ENCODE results near the gene SCARB1.

Gene SCARB1

DNA sequence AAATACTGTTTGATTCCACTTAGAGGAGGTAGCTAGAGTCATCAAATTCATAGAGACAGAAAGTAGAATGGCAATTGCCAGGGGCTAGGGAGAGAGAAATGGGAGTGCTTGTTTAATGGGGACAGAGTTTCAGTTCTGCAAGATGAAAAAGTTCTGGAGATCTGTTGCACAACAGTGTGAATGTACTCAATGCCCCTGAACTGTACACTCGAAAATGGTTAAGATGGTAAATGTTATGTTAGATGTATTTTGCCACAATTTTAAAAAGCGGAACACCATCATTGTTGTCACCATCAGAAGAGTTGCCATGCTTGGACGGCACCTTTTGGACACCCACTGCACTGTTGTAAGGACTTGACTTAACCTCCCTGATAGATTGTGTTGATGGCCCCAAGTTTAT, 106.9 kb downstream of the SCARB1 start:
- no peak for DNase-seq

DNA sequence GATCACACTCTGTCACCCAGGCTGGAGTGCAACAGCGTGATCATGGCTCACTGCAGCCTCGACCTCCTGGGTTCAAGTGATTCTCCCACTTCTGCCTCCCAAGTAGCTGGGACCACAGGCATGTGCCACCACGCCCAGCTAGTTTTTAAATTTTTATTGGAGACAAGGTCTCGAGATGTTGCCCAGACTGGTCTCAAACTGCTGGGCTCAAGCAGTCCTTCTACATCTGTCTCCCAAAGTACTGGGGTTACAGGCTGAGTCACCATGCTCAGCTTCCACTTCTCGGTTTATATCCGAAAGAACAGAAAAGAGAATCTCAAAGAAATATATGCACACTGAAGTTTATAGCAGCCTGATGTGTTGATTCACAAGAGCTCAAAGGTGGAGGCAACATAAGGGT, 107.5 kb downstream of the SCARB1 start:
- no peak for DNase-seq

DNA sequence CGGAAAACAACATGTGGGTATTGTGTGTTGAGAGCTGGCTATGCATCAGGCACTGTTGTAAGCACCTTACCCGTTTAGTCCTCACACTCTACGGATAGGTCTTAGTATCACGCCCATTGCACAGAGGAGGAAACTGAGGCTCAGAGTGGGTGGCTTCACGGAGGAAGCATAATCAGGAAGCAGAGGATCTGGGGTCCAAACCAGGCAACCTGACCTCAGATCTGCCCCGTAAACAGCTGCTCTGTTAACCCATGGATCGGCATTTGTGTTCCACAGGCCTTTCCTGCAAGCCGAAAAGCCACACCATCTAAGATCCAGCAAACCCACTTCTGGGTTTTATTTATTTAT, 107.9 kb downstream of the SCARB1 start:
- DNase-seq = no peak

DNA sequence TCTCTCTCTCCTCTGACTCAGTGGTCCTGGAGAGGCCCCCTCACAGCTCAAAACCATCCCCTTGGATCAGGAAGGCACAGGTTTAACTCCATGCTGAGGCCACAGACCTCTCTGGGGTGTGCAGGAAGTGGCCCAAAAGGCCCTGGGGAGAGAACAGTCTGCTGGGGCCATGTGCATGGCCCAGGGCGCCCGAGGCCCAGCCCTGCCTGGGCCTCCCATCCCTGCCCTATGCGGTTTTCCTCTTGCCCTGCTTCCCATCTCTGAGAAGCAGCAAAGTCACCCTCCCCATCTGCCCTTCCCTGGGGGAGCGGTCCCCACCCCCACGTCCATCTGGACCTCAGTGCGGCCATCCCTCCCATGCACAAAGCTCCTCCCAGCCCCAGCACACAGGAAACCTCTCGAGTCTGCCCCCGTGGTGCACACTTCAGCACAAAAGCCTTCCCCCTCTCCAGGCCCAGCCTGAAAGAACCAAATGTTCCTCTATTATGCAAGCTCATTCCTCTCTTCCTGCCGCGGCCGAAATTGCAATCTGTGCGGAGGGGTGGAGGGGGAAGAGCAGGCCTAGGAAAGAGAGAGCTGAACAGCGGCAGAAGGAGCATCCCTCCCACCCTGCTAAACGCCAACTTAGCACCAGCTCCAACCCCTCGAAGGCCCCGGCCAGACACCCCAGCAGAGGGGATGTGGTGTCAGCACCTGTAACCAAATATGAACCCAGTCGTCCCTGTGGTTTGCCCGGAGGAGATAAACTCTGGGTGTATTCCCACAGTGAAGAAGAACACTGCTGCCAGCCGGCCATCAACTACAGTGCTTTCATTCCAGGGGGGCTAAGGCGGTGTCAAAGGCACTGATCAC, 108.5 kb downstream of the SCARB1 start:
- DNase-seq = peak; percentile 95

DNA sequence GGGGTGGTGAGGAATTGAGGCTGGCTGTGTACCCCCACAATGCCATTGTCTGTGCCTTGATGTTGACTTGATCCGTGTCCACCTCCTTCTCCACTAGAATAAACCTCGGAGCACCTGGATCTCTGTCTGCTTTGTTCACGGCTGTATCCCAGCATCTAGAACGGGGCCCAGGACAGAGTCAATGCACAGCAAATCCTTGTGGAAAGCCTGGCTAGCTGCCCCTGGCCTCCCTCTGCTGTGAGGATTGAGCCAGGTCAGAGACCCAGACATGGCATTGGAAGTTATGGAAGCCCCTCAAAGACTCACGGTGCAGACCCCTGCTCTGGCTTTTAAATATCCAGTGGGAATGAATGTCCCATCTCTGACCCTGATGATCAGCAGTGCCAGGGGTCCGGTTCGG, 109.2 kb downstream of the SCARB1 start:
- no peak for DNase-seq

DNA sequence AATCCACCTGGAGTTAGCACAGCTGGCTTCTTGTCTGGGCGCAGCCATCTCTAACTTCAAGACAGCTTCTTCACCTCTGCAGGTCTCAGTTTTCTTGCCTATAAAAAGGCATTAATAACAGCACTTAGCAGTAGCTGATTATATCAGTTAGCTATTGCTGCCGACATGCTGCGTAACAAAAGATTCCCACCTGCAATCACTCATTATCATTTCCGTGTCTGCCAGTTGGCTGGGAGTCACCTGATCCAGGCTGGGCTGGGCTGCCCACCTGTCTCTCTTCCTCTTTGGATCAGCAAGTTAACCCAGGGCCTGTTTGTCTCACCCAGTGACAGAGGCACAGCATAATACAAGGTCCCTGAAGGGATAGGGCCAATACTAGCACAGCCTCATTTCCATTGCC, 109.7 kb downstream of the SCARB1 start:
- DNase-seq = no peak

DNA sequence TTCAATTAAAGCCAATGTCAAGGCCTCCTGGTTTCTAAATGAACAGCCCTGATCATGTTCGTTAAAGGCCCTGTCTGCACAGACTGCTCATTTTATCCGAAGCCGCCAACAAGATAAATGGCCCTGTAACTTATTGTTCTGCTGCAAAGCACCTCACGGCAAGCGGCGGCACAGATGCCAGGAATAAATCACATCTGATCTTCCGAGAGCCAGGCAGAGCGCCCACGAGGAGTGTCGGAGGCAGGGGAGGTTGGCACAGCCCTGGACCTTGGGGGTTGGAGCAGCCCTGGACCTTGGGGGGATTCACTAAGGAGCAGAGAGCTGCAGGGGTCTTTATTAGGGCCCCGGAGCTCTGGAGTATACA, 110.5 kb downstream of the SCARB1 start:
- no peak for DNase-seq

DNA sequence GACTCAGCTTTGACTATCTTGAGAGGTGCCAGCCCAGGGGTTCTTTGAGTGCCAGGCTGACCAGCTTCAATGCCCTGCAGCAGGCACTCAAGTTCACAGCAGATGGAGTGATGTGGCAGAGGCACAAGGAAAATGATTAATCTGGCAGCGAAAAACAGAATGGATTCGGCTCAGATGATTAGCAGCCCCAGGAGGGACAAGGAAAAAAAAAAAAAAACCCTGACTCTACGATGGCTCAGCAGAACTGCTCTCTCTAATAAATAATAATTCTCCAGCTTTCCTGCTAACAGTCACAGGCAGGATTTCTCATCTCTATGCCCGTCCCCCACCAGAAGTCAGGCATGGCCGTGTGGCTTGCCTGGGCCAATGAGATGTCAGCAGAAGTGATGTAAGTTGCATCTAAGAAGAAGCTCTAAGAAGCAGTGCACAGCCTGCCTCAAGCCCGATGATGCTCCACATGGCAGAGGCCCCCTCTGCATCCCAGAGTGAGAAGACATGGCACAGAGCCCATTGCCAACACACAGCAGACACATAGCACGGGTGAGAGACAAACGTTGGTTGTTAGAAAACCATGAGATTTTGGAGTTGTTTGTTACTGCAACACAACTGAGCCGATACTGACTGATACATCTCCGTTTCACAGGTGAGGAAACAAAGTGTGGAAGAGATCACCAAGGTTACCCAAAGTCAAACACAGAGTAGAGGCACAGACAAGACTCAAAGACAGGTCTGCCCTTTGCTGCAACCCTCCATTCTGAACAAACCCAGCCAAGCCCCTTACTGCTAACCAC, 111.0 kb downstream of the SCARB1 start:
- DNase-seq = peak; percentile 81

DNA sequence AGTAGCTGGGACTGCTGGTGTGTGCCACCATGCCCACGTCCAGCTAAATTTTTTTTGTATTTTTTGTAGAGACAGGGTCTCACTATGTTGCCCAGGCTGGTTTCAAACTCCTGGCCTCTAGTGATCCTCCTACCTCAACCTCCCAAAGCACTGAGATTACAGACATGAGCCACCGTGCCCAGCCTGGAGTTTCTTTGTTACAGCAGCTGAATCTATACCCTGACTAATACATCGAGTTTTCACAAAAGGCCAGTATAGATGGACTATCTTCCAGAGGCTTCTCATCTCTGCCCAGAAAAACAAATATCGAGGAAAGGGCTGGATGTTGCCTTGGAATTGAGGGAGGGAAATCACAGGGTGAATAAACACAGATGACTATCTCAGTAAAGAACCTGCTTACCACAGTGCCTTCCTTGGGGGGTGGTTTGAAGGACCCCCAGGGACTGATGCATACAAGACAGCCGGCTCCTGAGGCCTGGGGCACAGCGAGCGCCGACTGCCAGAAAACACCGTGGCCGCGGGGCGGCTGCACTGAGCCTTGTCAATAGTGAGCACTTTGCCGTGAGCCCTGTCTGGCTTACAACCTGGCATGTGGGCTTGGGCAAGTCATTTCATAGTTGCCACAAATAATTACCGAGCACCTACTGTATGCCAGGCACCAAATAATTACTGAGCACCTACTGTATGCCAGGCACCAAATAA, 111.9 kb downstream of the SCARB1 start:
- DNase-seq = no peak

DNA sequence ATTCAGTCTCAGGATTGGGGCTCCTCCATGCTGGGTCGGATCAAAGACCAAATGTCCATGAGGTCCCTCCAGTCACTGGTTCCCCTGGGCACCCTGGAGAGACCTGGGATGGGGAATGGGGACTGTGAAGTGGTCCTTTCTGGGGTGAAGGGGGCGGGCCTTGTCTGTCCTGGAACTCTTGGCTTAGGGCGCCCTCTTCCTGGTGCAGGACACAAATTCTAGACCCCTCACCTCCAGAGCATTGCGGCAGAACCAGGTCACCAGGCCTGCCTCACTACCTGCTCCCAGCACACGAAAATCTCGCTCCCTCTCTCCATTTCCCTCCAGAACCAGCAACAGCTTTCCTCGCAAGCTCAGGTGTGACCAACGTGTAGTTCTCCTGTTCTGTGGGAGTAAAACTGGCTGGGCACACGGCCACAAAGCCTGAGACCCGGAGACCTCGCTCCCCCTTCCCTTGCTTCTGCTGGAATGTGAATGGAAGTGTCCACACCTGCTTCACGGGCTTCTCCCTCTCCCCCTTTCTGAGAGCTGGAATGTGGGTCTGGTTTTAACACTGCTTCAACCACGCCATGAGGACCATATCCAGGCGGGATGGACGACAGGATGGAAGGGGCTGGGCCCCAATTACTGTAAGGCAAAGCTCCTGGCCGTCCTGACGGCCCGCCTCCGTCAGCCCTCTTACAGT, 112.7 kb downstream of the SCARB1 start:
- no peak for DNase-seq

DNA sequence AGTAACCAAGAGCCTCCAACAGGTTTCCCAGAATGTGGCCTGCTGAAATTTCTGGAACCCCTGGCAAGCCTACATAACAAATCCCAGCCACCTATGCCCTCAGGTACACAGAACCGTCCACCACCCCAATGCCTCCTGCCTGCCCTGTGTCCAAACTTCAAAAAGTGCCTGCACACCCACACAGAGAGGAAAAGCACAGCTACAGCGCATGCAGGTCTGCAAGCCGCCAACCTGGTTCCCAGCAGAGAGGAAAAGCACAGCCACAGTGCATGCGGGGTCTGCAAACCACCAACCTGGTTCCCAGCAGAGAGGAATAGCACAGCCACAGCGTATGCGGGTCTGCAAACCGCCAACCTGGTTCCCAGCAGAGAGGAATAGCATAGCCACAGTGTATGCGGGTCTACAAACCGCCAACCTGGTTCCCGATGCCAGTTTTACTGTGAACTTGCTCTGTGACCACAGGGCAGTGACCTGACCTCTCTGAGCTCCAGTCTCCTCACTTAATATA, 113.5 kb downstream of the SCARB1 start:
- DNase-seq = no peak

DNA sequence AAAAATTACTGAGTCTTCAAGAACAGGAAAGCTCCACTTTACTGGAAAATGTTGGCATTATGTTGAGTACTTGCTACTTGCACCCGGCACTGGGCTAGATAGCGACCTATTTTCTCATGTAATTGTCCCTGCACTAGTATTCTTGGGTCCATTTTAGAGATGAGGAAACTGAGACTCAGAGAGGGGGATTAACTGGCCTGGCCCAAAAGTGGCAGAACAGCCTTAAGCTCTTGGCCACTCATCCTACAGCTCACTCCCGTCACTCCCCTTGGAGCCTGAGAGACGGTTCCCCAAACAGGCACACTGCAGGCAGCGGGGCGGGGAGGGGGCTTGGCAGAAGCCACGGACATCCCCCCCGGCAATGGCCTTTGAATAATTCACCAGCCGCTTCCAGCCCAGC, 113.9 kb downstream of the SCARB1 start:
- no peak for DNase-seq

DNA sequence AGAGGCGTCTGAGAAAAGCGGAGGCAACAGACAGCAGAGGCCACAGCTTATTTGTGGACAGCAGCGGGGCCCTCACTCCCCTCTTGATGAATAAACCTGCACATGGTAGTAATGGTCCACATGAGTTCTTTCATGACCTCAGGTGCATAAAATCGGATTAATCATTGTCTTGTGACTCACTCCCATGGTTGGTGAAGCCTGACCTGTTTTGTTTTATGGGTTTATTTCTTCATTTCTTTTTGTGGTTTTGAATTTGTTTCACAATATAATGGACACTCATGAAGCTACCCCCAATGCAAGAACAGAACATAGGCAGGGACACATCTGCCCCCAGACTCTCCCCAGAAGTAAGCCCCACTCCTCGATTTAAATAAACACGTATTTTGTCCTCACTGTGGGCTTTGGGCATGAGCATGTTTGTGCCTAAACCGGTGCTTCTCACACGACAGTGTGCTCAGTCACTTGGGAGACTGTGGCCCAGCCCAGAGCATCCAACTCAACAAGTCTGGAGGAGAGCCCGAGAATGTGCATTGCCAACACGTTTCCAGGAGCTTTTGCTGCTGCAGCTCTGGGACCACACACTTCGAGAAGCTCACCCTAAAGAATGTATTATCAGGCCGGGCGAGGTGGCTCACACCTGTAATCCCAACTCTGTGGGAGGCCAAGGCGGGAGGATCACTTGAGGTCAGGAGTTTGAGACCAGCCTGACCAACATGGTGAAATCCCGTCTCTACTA, 116.1 kb downstream of the SCARB1 start:
- DNase-seq = peak; percentile 95

DNA sequence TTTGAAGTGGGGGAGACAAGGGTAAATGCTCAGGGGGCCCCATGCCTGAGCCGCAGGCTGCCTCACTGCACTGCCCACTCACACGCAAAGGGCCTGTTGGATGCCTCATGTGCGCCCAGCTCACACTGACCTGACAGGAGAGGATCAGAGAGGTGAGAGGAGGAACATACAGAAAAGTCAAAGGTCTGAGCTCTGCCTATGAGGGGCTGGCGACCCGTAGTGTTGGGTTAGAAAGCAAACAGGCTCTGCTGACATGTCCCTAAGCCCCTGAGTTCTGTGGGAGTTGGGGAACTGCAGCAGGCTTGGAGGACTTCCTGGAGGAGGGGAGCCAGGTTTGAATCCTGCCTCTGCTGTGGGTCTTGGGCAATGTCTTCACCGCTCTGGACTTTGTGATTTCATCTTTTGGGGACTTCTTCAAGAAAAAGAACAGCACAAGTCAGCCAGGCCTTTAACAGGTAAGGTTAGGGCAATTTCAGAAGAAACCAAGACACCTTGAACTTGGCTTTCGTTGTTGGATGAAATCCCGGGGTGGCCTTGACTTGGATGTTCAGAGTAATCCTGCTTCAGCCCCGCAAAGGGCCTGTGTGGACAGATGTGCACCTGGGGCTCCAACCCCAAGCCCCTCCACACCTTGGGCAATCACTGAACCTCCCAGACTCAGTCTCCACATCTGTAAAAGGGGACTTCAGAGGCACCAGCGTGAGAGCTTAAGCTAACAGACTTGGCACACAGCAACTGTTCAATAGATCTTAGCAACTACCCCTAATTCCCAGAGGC, 116.8 kb downstream of the SCARB1 start:
- DNase-seq = no peak

DNA sequence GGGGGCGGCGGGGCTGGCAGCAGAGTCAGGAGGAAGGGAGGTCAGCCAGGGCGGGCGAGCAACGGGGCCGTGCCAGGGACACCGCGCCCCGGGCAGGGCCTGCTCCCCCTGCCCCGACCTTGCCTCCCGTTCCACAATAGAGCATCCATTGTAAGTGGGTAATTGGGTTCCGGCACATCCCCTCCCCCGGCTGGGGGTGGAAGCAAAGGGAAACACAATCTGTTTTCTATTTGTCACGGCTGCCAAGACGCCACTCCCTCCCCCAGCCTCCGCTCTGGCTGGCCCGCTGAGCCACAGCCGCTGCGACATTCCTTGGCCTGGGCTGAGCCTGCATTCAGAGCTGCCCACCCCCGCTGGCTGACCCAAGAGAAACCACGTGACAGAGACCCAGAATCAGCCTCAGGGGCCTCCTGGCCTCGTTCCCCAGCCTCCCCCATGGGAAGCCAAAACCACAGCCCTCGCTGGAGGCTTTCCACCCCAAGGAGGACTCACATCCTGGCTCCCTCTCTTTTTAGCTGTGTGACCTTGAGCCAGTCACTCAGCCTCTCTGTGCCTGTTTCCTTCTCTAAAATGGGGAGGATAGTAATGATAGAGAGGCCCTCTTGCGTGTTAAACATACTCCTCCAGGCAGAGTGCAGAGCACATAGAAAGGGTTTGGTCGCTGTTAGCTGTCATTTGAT, 117.6 kb downstream of the SCARB1 start:
- peak; percentile 97 for DNase-seq

DNA sequence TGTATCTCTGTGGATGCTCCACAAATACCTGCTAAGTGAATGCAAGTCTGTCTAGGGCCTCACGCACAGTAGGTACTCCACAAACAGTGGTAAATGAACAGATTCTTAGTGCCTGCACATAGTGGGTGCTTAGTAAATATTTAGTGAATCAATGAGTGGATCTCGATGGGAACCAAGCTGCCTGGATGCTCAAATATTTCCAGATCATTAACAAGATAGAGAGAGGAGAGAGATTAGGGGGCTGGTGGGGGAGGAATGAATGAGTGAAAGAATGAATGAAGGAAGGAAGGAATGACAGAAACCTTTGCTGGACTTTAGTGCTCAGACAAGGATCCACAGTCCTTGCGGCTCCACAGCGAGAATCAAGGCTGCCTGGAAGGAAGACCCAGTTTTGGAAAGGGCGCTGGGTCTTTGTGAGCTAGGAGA, 118.2 kb downstream of the SCARB1 start:
- no peak for DNase-seq

DNA sequence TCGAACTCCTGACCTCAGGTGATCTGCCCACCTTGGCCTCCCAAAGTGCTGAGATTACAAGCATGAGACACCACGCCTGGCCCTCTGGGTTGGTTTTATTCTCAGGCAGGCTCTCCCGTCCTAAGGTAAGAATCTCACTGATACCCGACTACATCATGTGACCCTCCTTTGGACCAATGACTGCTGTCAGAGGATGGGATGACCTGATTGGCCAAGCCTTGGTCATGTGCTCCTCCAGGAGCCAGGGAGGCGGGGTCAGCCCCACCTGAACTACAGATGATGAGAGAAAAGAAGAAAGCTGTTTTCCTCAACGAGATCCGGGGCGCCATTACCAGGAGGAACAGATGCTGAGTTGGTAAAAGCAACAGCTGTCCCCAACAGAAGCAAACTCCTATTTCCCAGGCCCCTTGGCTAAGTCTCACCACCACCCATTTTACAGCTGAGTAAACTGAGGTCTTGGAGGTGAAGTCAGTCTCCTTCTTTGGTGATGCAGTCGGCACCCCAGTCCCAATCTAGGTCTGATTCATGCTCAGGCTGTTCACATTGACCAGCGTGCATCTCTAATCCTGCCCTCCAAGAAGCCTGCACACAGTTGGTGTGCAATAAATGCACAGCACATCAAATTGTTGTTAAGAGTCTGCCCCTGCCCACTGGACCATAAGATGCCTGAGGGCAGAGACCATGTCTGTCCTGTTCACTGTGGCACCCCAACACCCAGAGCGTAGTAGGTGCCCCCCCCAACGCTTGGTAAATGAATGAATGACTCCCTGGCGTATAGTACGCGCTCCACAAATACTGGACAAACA, 118.8 kb downstream of the SCARB1 start:
- no peak for DNase-seq

DNA sequence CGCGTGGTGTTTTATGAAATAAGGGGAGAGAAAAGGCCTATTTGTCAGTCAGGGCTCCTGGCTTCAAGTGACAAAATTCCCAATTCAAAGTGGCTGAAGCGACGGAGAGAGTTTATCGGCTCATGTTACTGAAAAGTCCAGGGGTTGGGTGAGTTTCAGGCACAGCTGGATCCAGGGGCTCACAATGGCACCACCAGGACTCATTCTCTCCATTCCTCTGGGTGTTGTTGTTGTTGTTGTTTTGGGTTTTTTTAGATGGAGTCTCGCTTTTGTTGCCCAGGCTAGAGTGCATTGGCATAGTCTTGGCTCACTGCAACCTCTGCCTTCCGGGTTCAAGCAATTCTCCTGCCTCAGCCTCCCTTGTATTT, 119.4 kb downstream of the SCARB1 start:
- DNase-seq = no peak

DNA sequence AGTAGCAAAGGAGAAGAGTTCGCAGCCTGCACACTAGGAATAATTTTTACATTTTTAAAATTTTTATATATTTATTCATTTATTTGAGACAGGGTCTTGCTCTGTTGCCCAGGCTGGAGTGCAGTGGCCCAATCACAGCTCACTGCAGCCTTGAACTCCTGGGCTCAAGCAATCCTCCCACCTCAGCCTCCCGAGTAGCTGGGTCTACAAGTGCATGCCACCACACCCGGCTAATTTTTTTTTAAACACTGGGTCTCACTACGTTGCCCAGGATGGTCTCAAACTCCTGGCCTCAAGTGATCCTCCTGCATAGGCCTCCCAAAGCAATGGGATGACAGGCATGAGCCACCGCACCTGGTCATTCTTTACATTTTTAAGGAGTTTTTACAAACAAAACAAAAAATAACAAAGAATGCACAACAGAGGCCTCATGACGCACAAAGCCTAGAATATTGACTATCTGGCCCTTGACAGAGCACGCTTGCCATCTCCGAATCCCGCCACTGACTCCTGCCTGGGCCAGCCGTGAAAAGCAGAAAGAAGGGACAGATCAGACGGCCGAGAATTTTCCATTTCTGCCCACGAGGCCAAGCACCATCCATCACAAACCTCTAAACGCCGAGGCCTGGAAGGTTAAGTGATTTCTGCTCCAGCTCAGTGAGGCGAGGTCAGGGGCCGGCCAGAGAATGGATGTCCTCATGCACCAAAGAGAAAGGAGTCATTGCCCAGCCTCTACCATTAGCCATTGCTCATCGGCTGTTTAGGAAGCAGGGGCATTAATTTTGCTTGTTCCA, 120.0 kb downstream of the SCARB1 start:
- DNase-seq = no peak
